MM.1S (cell line): Measurements from ENCODE around the gene LAMB2.

Experiments used
- DNase-seq: peaks from one replicate; pipeline ENCODE4 v3.0.0-alpha.2; 2015
- H2AFZ ChIP-seq: fragments of 300-600 bp; sonication (generic); 2 replicates; pipeline ENCODE4 v1.6.0; 2016; ENCODE audit warnings: antibody characterized with exemption, low read length
- H3F3A ChIP-seq: fragments of 300-600 bp; sonication (generic); 2 replicates; pipeline ENCODE4 v1.6.1; 2016; ENCODE audit warnings: mild to moderate bottlenecking, antibody characterized with exemption, low read length, moderate library complexity, mixed read lengths; ENCODE audit not compliant: insufficient read depth
- H3K27ac ChIP-seq: fragments of 300-600 bp; sonication (generic); 2 replicates; pipeline ENCODE4 v1.5.1; 2016; ENCODE audit warnings: mild to moderate bottlenecking, low read length
- H3K27me3 ChIP-seq: fragments of 300-600 bp; sonication (generic); replicated peaks from 2 replicates; pipeline ENCODE4 v1.6.0; 2016; ENCODE audit warnings: low read length; ENCODE audit not compliant: insufficient read depth
- H3K36me3 ChIP-seq: fragments of 300-600 bp; sonication (generic); replicated peaks from 2 replicates; pipeline ENCODE4 v1.6.1; 2016; ENCODE audit warnings: mild to moderate bottlenecking, low read length, mixed read lengths; ENCODE audit not compliant: insufficient read depth
- H3K4me1 ChIP-seq: fragments of 300-600 bp; sonication (generic); 2 replicates; pipeline ENCODE4 v1.6.1; 2016; ENCODE audit warnings: low read length, mixed read lengths
- H3K4me2 ChIP-seq: fragments of 300-600 bp; sonication (generic); 2 replicates; pipeline ENCODE4 v1.6.0; 2016; ENCODE audit warnings: low read depth, low read length
- H3K4me3 ChIP-seq: fragments of 300-600 bp; sonication (generic); 2 replicates; pipeline ENCODE4 v1.5.1; 2016; ENCODE audit warnings: low read length, mixed read lengths
- H3K79me2 ChIP-seq: fragments of 300-600 bp; sonication (generic); 2 replicates; pipeline ENCODE4 v1.6.1; 2016; ENCODE audit warnings: mixed run types, low read length, mixed read lengths
- H3K9ac ChIP-seq: fragments of 300-600 bp; sonication (generic); 2 replicates; pipeline ENCODE4 v1.6.1; 2016; ENCODE audit warnings: low read length, mixed read lengths
- H3K9me2 ChIP-seq: fragments of 300-600 bp; sonication (generic); replicated peaks from 2 replicates; pipeline ENCODE4 v1.6.1; 2016; ENCODE audit warnings: mild to moderate bottlenecking, low read length, mixed read lengths; ENCODE audit not compliant: insufficient read depth
- H3K9me3 ChIP-seq: fragments of 300-600 bp; sonication (generic); replicated peaks from 2 replicates; pipeline ENCODE4 v1.6.1; 2016; ENCODE audit warnings: mild to moderate bottlenecking, low read length, mixed read lengths; ENCODE audit not compliant: insufficient read depth
- H4K20me1 ChIP-seq: fragments of 300-600 bp; sonication (generic); 2 replicates; pipeline ENCODE4 v1.6.1; 2016; ENCODE audit warnings: mild to moderate bottlenecking, low read length, moderate library complexity, mixed read lengths; ENCODE audit not compliant: insufficient read depth
- CTCF ChIP-seq: fragments of 300-600 bp; sonication (generic); IDR thresholded peaks from 2 replicates; pipeline ENCODE4 v1.5.1; 2016; ENCODE audit warnings: antibody characterized with exemption, low read length, mixed read lengths
- EZH2 ChIP-seq: fragments of 300-600 bp; sonication (generic); optimal IDR thresholded peaks from 2 replicates; pipeline ENCODE3; 2017; ENCODE audit warnings: low read depth, mild to moderate bottlenecking, antibody characterized with exemption, low read length, mixed read lengths
- EZH2phosphoT487 ChIP-seq: fragments of 300-600 bp; sonication (generic); IDR thresholded peaks from 2 replicates; pipeline ENCODE4 v1.6.1; 2018; ENCODE audit warnings: antibody characterized with exemption, low read length

The LAMB2 gene

DNA sequence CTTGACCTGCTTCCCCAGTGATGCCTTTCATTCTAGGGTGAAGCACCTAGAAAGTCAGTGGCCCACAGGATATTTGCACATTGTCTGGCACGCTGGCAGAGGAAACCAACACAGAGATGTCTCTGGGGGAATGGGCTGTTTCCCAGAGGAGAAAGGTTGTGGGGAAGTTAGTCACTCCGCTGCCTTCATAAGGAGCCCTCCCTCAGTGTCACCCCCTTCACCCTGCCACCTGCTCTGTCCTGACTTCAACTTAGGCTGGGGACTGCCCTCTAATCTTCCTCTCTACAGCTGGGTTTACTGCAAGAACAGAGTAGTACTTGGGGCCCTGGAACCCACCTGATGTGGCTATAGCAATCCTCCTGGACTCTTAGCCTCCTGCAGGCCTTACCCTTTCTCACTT lies 44.2 kb upstream of the LAMB2 start:
- Histone ChIP-seq H3F3A (no peaks in the 10 kb centered on the region), H3K36me3 (no peaks in the 10 kb centered on the region), H2AFZ (no peak overlapping the region), H3K4me1 (no peaks in the 10 kb centered on the region), H3K27me3 (no peaks in the 10 kb centered on the region; the same call in 1 of the 2 replicates), H3K4me2 (no peak overlapping the region), H3K79me2 (no peaks in the 10 kb centered on the region), H3K4me3 (no peak overlapping the region), H4K20me1 (no peaks in the 10 kb centered on the region), H3K9me2 (no peaks in the 10 kb centered on the region), H3K9ac (no peak overlapping the region), H3K9me3 (no peaks in the 10 kb centered on the region), H3K27ac (no peak overlapping the region)
- no peak for DNase-seq
- TF ChIP-seq CTCF (no peak), EZH2 (no peak), EZH2phosphoT487 (no peak)

DNA sequence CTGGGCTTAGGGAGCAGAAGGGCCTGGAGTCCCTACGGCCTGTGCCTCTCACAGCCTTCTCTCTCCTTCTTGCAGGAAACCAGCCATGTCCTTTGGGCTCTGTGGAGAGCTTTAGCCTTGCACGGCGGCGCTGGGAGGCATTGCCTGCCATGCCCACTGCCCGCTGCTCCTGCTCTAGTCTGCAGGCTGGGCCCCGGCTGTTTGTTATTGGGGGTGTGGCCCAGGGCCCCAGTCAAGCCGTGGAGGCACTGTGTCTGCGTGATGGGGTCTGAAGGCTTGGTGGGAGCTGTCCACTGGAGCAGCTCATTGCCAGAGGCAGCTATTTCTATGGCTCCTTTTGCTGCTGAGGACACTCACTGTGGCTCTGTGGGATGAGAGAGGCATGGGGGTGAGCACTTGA lies 42.7 kb upstream of the LAMB2 start:
- no peak overlapping the region for H3K4me2 ChIP-seq
- TF ChIP-seq EZH2 = no peak
- no peak for TF ChIP-seq CTCF
- TF ChIP-seq EZH2phosphoT487 = no peak

GRCh38 chr3:49174397-49174985 lies 41.6 kb upstream of the LAMB2 start:
- Histone ChIP-seq H3K79me2 (no peaks in the 10 kb centered on the region), H3K9ac (no peak overlapping the region), H3K9me2 (no peaks in the 10 kb centered on the region), H3K4me2 (no peak overlapping the region), H3K27me3 (no peaks in the 10 kb centered on the region; the same call in 1 of the 2 replicates), H3F3A (no peaks in the 10 kb centered on the region), H3K4me1 (no peaks in the 10 kb centered on the region), H2AFZ (no peak overlapping the region), H3K36me3 (no peaks in the 10 kb centered on the region), H3K9me3 (no peaks in the 10 kb centered on the region), H3K4me3 (no peak overlapping the region), H3K27ac (no peak overlapping the region), H4K20me1 (no peaks in the 10 kb centered on the region)
- no peak for TF ChIP-seq CTCF
- TF ChIP-seq EZH2phosphoT487 = no peak
- no peak for TF ChIP-seq EZH2
- DNase-seq = no peak

More for the DNA sequence above, 42.7 kb upstream of the LAMB2 start:
- no peaks in the 10 kb centered on the region for H3K4me1 ChIP-seq
- H3K9ac ChIP-seq = no peak overlapping the region
- no peaks in the 10 kb centered on the region; the same call in 1 of the 2 replicates for H3K27me3 ChIP-seq
- no peaks in the 10 kb centered on the region for H3K9me3 ChIP-seq
- H3F3A ChIP-seq = no peaks in the 10 kb centered on the region
- H3K27ac ChIP-seq = no peak overlapping the region
- no peaks in the 10 kb centered on the region for H4K20me1 ChIP-seq
- no peak overlapping the region for H3K4me3 ChIP-seq
- no peak overlapping the region for H2AFZ ChIP-seq
- no peaks in the 10 kb centered on the region for H3K36me3 ChIP-seq
- no peaks in the 10 kb centered on the region for H3K9me2 ChIP-seq
- no peaks in the 10 kb centered on the region for H3K79me2 ChIP-seq
- no peak for DNase-seq
